ENCODE measurements around the gene LRRC43. TPM values are rescaled to one million over a fixed set of nuclear protein-coding genes. Genes with fewer than 3 reads are reported as not detected.
A peak's percentile ranks its signal among the peaks of the same experiment; 100 is the strongest.

The LRRC43 gene
- total RNA-seq, 1 donor: 2.9 TPM

DNA sequence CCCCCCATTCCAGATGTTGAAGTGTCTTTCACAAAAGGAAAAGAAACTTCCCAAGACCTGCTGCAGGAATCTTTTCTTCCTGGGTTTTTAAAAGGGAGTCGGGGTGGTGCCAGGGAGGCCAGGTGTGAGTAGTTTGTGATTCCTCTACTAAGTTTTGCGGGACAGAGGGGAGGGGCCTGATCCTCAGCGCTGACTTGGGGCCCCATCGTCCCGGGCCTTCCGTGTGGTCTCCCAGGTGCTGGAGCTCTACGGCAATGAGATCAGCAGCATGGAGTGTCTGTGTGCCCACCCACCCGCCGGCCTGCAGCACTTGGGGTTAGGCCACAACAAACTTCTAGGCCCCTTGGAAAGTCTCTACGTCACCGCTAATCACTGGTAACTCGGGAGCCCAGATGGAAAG lies 4.5 kb downstream of the LRRC43 start:
- H3K4me3 ChIP-seq (ENCODE audit: insufficient read depth, low read length): no peak overlapping the region
- H3K4me1 ChIP-seq (ENCODE audit: insufficient read depth, low read length): peaks cover 4% of the 10 kb centered on the region
- TF ChIP-seq, protein P1, sequence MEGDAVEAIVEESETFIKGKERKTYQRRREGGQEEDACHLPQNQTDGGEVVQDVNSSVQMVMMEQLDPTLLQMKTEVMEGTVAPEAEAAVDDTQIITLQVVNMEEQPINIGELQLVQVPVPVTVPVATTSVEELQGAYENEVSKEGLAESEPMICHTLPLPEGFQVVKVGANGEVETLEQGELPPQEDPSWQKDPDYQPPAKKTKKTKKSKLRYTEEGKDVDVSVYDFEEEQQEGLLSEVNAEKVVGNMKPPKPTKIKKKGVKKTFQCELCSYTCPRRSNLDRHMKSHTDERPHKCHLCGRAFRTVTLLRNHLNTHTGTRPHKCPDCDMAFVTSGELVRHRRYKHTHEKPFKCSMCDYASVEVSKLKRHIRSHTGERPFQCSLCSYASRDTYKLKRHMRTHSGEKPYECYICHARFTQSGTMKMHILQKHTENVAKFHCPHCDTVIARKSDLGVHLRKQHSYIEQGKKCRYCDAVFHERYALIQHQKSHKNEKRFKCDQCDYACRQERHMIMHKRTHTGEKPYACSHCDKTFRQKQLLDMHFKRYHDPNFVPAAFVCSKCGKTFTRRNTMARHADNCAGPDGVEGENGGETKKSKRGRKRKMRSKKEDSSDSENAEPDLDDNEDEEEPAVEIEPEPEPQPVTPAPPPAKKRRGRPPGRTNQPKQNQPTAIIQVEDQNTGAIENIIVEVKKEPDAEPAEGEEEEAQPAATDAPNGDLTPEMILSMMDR (IDR thresholded peaks at IDR 0.05; ENCODE audit: extremely low read depth, low read depth, low read length): no peak
- DNase-seq (ENCODE audit: insufficient read length, low spot score, missing footprints): peak; percentile 22
- H3K27ac ChIP-seq (ENCODE audit: low read depth, low read length): no peak overlapping the region
- H3K36me3 ChIP-seq (ENCODE audit: insufficient read depth, low read length): no peaks in the 10 kb centered on the region
- no peaks in the 10 kb centered on the region for H3K27me3 ChIP-seq (ENCODE audit: insufficient read depth, low read length)
- no peak overlapping the region for H2AFZ ChIP-seq (ENCODE audit: low read length)
- no peak overlapping the region for H3K4me2 ChIP-seq (ENCODE audit: insufficient read depth, low read length)
- H3K79me2 ChIP-seq (ENCODE audit: insufficient read depth, low read length): no peaks in the 10 kb centered on the region
- H3K9me3 ChIP-seq (ENCODE audit: low read depth, low read length): no peaks in the 10 kb centered on the region
- no peaks in the 10 kb centered on the region for H4K20me1 ChIP-seq (ENCODE audit: insufficient read depth, low read length)

DNA sequence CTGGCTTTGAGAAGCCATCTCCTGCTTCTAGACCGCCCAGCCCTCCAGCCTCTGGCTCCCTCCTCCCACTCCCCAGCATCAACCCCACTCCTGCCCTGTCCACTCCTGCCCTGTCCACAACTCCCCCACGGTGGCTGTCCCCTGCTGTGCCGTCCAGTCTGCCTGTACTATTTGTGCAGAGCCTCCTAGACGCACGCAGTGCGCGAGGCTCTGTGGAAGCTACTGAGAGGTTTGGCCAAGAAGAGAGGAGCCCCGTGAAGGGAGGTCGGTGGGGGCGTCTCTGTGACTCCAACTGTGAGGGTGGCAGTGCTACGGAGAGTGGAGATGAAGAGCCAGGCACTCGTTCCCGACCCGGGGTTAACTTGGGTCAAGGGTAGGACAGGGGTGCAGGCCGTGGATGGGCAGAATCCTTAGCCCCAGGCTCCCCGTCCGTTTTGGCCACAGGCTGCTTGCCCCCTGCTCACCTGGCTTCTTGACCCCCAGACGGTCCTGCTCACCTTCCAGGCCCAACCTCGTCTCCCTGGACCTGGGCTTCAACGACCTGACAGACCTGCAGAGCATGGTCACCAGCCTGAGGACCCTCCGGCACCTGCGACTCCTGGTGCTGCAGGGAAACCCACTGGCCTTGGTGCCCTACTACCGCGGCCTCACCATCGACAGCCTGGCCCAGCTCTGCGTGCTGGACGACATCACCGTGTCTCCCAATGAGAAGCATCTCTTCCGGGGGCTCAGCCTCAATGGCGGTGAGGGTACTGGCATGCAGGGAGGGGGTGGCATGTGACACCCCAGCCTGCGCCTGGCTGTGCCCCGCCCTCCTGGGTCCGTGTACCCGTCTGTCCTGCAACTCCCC lies 6.9 kb downstream of the LRRC43 start:
- TF ChIP-seq, protein P1 (IDR thresholded peaks at IDR 0.05; ENCODE audit: extremely low read depth, low read depth, low read length): no peak
- no peak overlapping the region for H2AFZ ChIP-seq (ENCODE audit: low read length)
- no peaks in the 10 kb centered on the region for H3K27me3 ChIP-seq (ENCODE audit: insufficient read depth, low read length)
- no peak overlapping the region for H3K4me3 ChIP-seq (ENCODE audit: insufficient read depth, low read length)
- H3K9me3 ChIP-seq (ENCODE audit: low read depth, low read length): no peaks in the 10 kb centered on the region
- H4K20me1 ChIP-seq (ENCODE audit: insufficient read depth, low read length): no peaks in the 10 kb centered on the region
- no peaks in the 10 kb centered on the region for H3K4me1 ChIP-seq (ENCODE audit: insufficient read depth, low read length)
- no peaks in the 10 kb centered on the region for H3K36me3 ChIP-seq (ENCODE audit: insufficient read depth, low read length)
- no peak for DNase-seq (ENCODE audit: insufficient read length, low spot score, missing footprints)
- H3K27ac ChIP-seq (ENCODE audit: low read depth, low read length): no peak overlapping the region
- H3K79me2 ChIP-seq (ENCODE audit: insufficient read depth, low read length): no peaks in the 10 kb centered on the region
- no peak overlapping the region for H3K4me2 ChIP-seq (ENCODE audit: insufficient read depth, low read length)

DNA sequence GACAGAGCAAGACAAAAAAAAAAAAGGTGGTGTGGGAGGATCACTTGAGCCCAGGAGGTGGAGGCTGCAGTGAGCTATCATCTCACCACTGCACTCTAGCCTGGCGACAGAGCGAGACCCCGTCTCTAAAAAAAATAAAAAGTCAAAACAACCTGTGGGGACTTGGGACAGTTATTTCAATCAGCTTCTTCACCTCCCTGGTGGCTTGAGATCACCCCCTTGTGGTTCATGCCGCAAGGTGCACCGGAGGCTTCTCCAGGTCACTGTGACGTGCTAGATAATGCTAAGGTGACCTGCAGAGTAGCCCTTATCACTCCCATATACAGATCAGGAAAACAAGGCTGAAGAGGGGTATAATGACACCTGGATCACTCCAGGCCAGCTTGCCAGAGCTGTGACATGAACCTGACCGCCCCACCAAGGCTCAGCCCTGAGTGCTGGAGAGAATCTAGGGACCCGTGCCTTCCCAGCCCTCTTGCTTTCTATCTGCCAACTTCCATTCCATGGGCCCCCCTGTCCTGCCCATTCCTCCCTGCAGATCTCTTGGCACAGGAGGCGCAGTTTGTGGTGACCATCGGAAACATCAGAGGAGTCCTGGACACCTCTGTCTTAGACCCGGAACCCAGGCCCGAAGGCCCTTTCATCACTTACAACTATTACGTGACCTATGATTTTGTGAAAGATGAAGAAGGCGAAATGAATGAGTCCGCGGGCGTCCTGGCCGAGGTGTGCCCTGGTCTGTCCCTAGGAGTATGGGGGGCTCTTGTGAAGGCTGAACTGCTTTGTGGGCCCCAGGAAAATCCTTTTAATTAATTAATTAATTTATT lies 8.1 kb downstream of the LRRC43 start:
- Histone ChIP-seq H3K4me3 (ENCODE audit: insufficient read depth, low read length) (no peak overlapping the region), H3K36me3 (ENCODE audit: insufficient read depth, low read length) (no peaks in the 10 kb centered on the region), H2AFZ (ENCODE audit: low read length) (no peak overlapping the region), H3K9me3 (ENCODE audit: low read depth, low read length) (peaks cover 2% of the 10 kb centered on the region), H3K4me2 (ENCODE audit: insufficient read depth, low read length) (no peak overlapping the region), H3K27ac (ENCODE audit: low read depth, low read length) (no peak overlapping the region), H3K4me1 (ENCODE audit: insufficient read depth, low read length) (no peaks in the 10 kb centered on the region), H3K27me3 (ENCODE audit: insufficient read depth, low read length) (no peaks in the 10 kb centered on the region), H3K79me2 (ENCODE audit: insufficient read depth, low read length) (no peaks in the 10 kb centered on the region), H4K20me1 (ENCODE audit: insufficient read depth, low read length) (no peaks in the 10 kb centered on the region)
- DNase-seq (ENCODE audit: insufficient read length, low spot score, missing footprints): peak; percentile 97
- TF ChIP-seq, protein P1 (IDR thresholded peaks at IDR 0.05; ENCODE audit: extremely low read depth, low read depth, low read length): peak; percentile 87

DNA sequence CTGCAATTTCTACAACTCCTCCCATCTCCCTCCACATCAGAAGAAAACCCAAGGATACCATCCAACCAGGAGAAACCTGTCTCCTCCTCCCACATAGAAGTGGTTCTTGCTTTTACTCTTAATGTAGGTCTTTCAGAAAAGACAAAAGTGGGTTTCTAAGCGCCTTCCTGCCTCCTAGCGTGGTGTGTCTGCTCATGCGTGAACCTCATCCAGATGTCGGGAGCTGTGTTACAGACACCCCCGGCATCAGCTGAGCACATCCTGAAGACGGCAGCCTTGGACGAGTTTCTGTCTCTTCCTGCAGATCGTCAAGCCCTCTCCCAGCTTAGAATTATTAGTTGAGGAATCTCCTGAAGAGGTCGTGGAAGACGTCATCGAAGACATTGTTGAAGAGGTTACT lies 9.5 kb downstream of the LRRC43 start:
- TF ChIP-seq, protein P1 (IDR thresholded peaks at IDR 0.05; ENCODE audit: extremely low read depth, low read depth, low read length): no peak
- no peak overlapping the region for H3K27ac ChIP-seq (ENCODE audit: low read depth, low read length)
- H3K4me1 ChIP-seq (ENCODE audit: insufficient read depth, low read length): peaks cover 2% of the 10 kb centered on the region

More for the DNA sequence above, 9.5 kb downstream of the LRRC43 start:
- no peak overlapping the region for H3K4me3 ChIP-seq (ENCODE audit: insufficient read depth, low read length)
- H2AFZ ChIP-seq (ENCODE audit: low read length): no peak overlapping the region
- H4K20me1 ChIP-seq (ENCODE audit: insufficient read depth, low read length): no peaks in the 10 kb centered on the region
- H3K9me3 ChIP-seq (ENCODE audit: low read depth, low read length): peaks cover 2% of the 10 kb centered on the region
- no peak overlapping the region for H3K4me2 ChIP-seq (ENCODE audit: insufficient read depth, low read length)
- H3K36me3 ChIP-seq (ENCODE audit: insufficient read depth, low read length): no peaks in the 10 kb centered on the region
- no peak for DNase-seq (ENCODE audit: insufficient read length, low spot score, missing footprints)
- H3K79me2 ChIP-seq (ENCODE audit: insufficient read depth, low read length): no peaks in the 10 kb centered on the region
- H3K27me3 ChIP-seq (ENCODE audit: insufficient read depth, low read length): no peaks in the 10 kb centered on the region
